Caki2 (cell line): ENCODE results near the gene PTCSC3. TPM values are rescaled to one million over a fixed set of nuclear protein-coding genes. Genes with fewer than 3 reads are reported as not detected.

Experiments used
- DNase-seq: peaks from one replicate; pipeline ENCODE4 v3.0.0-alpha.2; 2015; ENCODE audit warnings: low read depth
- in situ Hi-C: cut with HindIII; loops from 2 replicates; pipeline ENCODE4 v1.10.0; 2016; ENCODE audit warnings: low sequenced_read_pairs, low pct_unique_long_range_greater_than_20kb, mixed read lengths
- total RNA-seq: library from RNA; depleted of rRNA; stranded (reverse); fragments of >200 nt; shearing (Covaris generic); gene quantifications from 2 replicates; pipeline ENCODE4 v1.2.3, GENCODE V29; 2014; ENCODE audit warnings: low replicate concordance; rRNA removed

Gene PTCSC3
- total RNA-seq, 1 experiment from 2014 or later = not detected

DNA sequence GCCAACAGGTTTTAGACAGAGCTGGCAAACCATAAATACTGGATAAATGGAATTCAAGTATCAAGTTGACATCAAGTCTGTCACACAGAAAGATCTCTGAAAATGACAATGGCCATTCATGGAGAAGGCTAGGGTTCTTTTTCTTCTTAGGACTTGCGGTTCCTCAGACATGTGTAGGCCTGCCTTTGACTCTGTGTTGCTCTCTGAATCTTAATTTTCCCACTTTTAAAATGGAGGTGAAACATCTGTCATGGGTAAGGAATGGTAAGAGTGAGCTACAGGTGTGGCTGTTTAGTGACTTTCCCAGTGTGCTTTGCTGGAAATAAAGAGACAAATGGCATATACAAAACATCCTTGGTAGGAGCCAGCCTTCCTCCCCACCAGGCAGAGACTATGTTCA, 79.2 kb downstream of the PTCSC3 start:
- no peak for DNase-seq
- in situ Hi-C loops = no loop called here

DNA sequence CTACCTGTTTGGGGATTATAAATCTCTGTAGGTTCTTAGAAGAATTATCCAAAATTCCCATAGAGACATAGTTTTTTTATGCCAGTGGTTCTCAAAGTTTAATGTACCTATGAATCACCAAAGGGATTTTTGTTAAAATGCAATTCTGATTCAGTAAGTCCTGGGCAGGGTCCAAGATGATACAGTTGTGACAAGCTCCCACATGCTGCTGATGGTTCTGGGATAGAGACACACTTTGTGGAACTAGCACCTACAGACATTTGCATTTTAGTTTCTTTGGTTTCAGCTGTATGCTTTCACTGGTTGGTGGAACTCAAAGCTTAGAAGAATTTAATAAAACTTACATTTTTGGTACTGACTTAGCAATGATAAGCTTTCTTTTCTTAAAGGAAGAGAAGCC, 80.4 kb downstream of the PTCSC3 start:
- in situ Hi-C loops = no loop called here
- no peak for DNase-seq

GRCh38 chr14:36094963-36095362, 81.6 kb downstream of the PTCSC3 start:
- no peak for DNase-seq
- in situ Hi-C loops = no loop called here

- in situ Hi-C loops = no loop called here
- DNase-seq = peak; percentile 96
These were observed 85.4 kb downstream of the PTCSC3 start for GRCh38 chr14:36091096-36091495.

GRCh38 chr14:36087411-36087810, 89.1 kb downstream of the PTCSC3 start:
- in situ Hi-C loops = no loop called here
- no peak for DNase-seq

DNA sequence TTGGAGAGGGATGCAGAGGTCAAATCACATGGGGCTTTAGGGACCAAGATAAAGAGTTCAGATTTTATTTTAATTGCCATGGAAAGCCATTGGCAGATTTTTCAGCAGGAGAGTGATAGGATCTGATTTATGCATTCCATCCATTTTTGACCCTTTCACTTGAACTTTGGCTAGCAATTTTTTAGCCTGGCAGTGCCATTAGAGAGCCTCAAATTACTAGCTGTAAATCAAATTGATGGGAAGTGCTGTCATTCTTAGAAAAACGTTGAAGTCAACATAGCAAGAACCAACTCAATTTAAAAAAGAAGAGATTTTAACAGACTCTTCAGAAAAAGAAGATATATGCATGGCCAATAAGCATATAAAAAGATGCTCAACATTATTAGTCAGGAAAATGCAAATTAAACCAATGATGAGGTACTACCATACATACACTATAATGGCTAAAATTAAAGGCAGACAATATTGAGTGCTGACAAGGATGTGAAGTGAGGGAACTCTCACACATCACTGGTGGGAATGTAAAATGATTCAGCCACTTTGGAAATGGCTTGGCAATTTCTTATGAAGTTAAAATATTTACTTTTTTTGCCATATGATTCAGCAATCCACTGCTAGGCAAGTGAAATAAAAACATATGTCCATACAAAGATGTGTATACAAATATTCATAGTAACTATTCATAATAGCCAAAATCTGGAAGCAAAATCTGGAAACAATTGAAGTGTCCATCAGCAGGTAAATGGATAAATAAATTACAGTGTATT, 89.7 kb downstream of the PTCSC3 start:
- no peak for DNase-seq
- in situ Hi-C loops = no loop called here

- no peak for DNase-seq
- in situ Hi-C loops = no loop called here
These were observed 90.7 kb downstream of the PTCSC3 start for GRCh38 chr14:36085861-36086260.

Other genes starting within 250 kb of the PTCSC3 start
- 4.4 and 8.8 TPM in 2 replicates for gene MBIP, start 143.9 kb upstream of the PTCSC3 start, total RNA-seq